ENCODE results near the gene LZTR1. TPM values are rescaled to one million over a fixed set of nuclear protein-coding genes. Genes with fewer than 3 reads are reported as not detected.

LZTR1 gene
- total and polyA plus RNA-seq, 4 donors = 7.9 to 32.5 (median 13.2) TPM

DNA sequence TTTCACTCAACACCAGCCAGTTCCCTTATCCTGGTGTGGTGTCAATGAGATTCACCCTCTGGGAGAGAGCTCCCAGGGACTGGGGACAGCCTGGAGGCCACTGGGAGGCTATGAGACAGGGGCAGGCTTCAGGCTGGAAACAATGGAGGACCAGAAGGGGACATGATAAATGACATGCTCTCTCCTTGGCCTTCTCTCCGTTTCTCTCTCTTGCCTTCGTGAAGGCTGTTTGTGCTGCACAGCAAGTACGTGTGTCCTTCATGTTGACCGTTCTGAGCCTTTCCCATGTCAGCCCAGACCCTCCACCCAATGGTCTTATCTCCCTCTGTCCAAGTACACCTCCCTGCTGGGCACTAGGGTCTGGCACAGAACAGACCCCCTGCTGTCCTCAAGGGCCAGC lies 1.6 kb upstream of the LZTR1 start:
- peaks cover 7 to 36% (median 27%) of the 10 kb centered on the region in 4 donors for H3K4me1 ChIP-seq (ENCODE audit: control insufficient read depth in 4 of 4, insufficient read depth in 4 of 4, low read length in 3 of 4)
- no peaks in the 10 kb centered on the region for H3K9me3 ChIP-seq (ENCODE audit: control insufficient read depth in 4 of 4, low read length in 3 of 4)
- DNase-seq (ENCODE audit: low spot score) = no peak
- H3K36me3 ChIP-seq (ENCODE audit: control insufficient read depth in 4 of 4, insufficient read depth in 3 of 4, low read depth in 1 of 4, low read length in 3 of 4) = peaks cover 0 to 2% (median under 1%) of the 10 kb centered on the region in 4 donors
- 89% methylated on average over 4 of the region's 4 CpGs for WGBS
- no peak overlapping the region for H3K27ac ChIP-seq (ENCODE audit: low read depth in 1 of 2, low read length in 2 of 2)
- no peaks in the 10 kb centered on the region for H3K27me3 ChIP-seq (ENCODE audit: control insufficient read depth in 4 of 4, insufficient read depth in 4 of 4, low read length in 3 of 4)
- H3K9ac ChIP-seq (ENCODE audit: low read depth in 1 of 2, low read length in 2 of 2) = no peak overlapping the region
- H3K4me3 ChIP-seq (ENCODE audit: low read depth in 1 of 3, low read length in 3 of 3) = no peak overlapping the region
- TF ChIP-seq JUND (IDR thresholded peaks at IDR 0.05) (no peak), RAD21 (IDR thresholded peaks at IDR 0.05) (no peak), FOXA2 (IDR thresholded peaks at IDR 0.05) (no peak), FOXA1 (IDR thresholded peaks at IDR 0.05) (no peak), GABPA (IDR thresholded peaks at IDR 0.05 in 1 of 2, conservative IDR thresholded peaks at IDR 0.05 in 1 of 2) (no peak), HNF4A (conservative IDR thresholded peaks at IDR 0.05) (no peak), SP1 (IDR thresholded peaks at IDR 0.05) (no peak), EGR1 (IDR thresholded peaks at IDR 0.05; ENCODE audit: low read depth in 2 of 2) (no peak)
- TF ChIP-seq, protein P1, sequence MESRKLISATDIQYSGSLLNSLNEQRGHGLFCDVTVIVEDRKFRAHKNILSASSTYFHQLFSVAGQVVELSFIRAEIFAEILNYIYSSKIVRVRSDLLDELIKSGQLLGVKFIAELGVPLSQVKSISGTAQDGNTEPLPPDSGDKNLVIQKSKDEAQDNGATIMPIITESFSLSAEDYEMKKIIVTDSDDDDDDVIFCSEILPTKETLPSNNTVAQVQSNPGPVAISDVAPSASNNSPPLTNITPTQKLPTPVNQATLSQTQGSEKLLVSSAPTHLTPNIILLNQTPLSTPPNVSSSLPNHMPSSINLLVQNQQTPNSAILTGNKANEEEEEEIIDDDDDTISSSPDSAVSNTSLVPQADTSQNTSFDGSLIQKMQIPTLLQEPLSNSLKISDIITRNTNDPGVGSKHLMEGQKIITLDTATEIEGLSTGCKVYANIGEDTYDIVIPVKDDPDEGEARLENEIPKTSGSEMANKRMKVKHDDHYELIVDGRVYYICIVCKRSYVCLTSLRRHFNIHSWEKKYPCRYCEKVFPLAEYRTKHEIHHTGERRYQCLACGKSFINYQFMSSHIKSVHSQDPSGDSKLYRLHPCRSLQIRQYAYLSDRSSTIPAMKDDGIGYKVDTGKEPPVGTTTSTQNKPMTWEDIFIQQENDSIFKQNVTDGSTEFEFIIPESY (IDR thresholded peaks at IDR 0.05) = no peak
- TF ChIP-seq, protein P2, sequence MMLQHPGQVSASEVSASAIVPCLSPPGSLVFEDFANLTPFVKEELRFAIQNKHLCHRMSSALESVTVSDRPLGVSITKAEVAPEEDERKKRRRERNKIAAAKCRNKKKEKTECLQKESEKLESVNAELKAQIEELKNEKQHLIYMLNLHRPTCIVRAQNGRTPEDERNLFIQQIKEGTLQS (IDR thresholded peaks at IDR 0.05) = no peak
- TF ChIP-seq, protein P3, sequence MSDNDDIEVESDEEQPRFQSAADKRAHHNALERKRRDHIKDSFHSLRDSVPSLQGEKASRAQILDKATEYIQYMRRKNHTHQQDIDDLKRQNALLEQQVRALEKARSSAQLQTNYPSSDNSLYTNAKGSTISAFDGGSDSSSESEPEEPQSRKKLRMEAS (IDR thresholded peaks at IDR 0.05) = no peak
- TF ChIP-seq, protein P4, sequence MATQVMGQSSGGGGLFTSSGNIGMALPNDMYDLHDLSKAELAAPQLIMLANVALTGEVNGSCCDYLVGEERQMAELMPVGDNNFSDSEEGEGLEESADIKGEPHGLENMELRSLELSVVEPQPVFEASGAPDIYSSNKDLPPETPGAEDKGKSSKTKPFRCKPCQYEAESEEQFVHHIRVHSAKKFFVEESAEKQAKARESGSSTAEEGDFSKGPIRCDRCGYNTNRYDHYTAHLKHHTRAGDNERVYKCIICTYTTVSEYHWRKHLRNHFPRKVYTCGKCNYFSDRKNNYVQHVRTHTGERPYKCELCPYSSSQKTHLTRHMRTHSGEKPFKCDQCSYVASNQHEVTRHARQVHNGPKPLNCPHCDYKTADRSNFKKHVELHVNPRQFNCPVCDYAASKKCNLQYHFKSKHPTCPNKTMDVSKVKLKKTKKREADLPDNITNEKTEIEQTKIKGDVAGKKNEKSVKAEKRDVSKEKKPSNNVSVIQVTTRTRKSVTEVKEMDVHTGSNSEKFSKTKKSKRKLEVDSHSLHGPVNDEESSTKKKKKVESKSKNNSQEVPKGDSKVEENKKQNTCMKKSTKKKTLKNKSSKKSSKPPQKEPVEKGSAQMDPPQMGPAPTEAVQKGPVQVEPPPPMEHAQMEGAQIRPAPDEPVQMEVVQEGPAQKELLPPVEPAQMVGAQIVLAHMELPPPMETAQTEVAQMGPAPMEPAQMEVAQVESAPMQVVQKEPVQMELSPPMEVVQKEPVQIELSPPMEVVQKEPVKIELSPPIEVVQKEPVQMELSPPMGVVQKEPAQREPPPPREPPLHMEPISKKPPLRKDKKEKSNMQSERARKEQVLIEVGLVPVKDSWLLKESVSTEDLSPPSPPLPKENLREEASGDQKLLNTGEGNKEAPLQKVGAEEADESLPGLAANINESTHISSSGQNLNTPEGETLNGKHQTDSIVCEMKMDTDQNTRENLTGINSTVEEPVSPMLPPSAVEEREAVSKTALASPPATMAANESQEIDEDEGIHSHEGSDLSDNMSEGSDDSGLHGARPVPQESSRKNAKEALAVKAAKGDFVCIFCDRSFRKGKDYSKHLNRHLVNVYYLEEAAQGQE (IDR thresholded peaks at IDR 0.05) = no peak

DNA sequence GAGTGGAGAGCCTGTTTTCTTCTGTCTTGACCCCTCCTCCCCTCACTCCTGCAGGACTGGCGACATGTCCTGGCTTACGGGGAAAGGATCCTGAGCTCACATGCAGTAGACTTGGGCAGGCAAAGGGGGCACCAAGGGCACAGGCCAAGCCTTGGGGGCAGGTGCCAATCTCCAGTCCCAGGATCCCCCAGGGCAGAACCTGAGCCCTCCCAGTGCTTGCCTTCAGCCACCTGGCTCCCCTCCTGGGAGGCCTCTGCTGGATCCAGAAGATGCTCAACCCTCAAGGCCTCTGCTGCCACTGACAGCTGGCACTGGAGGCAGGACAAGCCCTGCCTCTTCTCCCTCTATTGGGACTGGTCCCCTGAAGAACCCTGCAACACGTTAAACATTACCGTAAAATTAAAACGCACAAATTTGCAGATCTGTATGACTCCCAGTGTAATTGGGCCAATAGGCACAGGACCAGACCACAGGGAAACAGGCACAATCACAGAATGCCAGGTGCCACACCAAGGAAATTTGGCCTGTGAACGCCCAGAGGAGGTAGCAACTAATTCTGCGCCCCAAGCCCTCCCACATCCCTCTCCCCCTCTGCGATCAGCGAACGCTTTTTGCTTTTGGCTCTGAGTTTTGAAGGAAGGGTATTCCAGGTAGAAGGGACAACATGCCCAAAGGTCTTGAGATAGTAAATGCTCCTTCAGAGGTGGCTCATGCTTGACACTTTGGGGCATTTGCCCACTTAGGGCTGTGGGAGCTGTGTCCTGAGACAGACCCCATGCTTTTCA lies 967 bp upstream of the LZTR1 start:
- 72% methylated on average over 10 of the region's 10 CpGs for WGBS
- Histone ChIP-seq H3K36me3 (ENCODE audit: control insufficient read depth in 4 of 4, insufficient read depth in 3 of 4, low read depth in 1 of 4, low read length in 3 of 4) (peaks cover 0 to 4% (median 2%) of the 10 kb centered on the region in 4 donors), H3K9me3 (ENCODE audit: control insufficient read depth in 4 of 4, low read length in 3 of 4) (no peaks in the 10 kb centered on the region), H3K4me1 (ENCODE audit: control insufficient read depth in 4 of 4, insufficient read depth in 4 of 4, low read length in 3 of 4) (peaks cover 7 to 36% (median 27%) of the 10 kb centered on the region in 4 donors), H3K4me3 (ENCODE audit: low read depth in 1 of 3, low read length in 3 of 3) (peak overlapping the region; percentile 71 to 91 (median 85)), H3K9ac (ENCODE audit: low read depth in 1 of 2, low read length in 2 of 2) (peak overlapping the region; percentile 82 to 94), H3K27me3 (ENCODE audit: control insufficient read depth in 4 of 4, insufficient read depth in 4 of 4, low read length in 3 of 4) (no peaks in the 10 kb centered on the region), H3K27ac (ENCODE audit: low read depth in 1 of 2, low read length in 2 of 2) (peak overlapping the region; percentile 86 to 88)
- no peak for DNase-seq (ENCODE audit: low spot score)
- TF ChIP-seq RXRA (IDR thresholded peaks at IDR 0.05) (no peak), NR2F2 (IDR thresholded peaks at IDR 0.05) (no peak), RAD21 (IDR thresholded peaks at IDR 0.05) (no peak), JUND (IDR thresholded peaks at IDR 0.05) (no peak), YY1 (IDR thresholded peaks at IDR 0.05) (no peak), EGR1 (IDR thresholded peaks at IDR 0.05; ENCODE audit: low read depth in 2 of 2) (no peak), FOXA2 (IDR thresholded peaks at IDR 0.05) (no peak)
- TF ChIP-seq, protein P3 (IDR thresholded peaks at IDR 0.05) = no peak
- TF ChIP-seq, protein P2 (IDR thresholded peaks at IDR 0.05) = no peak

Data from liver (tissue), 9 donors.